Measurements from ENCODE around the gene IRX6. TPM values are rescaled to one million over a fixed set of nuclear protein-coding genes. Genes with fewer than 3 reads are reported as not detected.

Gene IRX6
- polyA plus RNA-seq, 1 donor (not counting 4 experiments of a cell fraction or from before 2014, with no cell fraction given), result not detected

- no peaks in the 10 kb centered on the region for H4K20me1 ChIP-seq (ENCODE audit: control insufficient read depth, extremely low read depth, insufficient read depth, low read length)
- no peaks in the 10 kb centered on the region for H3K36me3 ChIP-seq (ENCODE audit: control insufficient read depth in 2 of 2, extremely low read depth in 1 of 2, insufficient read depth in 2 of 2, low read length in 2 of 2)
- FAIRE-seq (no peak), DNase-seq (ENCODE audit: low read depth, low spot score) (no peak)
- no peak for TF ChIP-seq CTCF (optimal IDR thresholded peaks at IDR 0.05 in 1 of 3, IDR thresholded peaks at IDR 0.05 in 1 of 3, conservative IDR thresholded peaks at IDR 0.05 in 1 of 3; ENCODE audit: extremely low read depth in 1 of 3, insufficient read depth in 2 of 3, low read length in 3 of 3)
- no peak for TF ChIP-seq EZH2 (IDR thresholded peaks at IDR 0.05; ENCODE audit: low read length)
- no peak overlapping the region for H3K4me2 ChIP-seq (ENCODE audit: control insufficient read depth, extremely low read depth, insufficient read depth, low read depth, low read length)
- peaks cover 6% of the 10 kb centered on the region for H3K27me3 ChIP-seq (ENCODE audit: control insufficient read depth, extremely low read depth, insufficient read depth, low read length)
- no peak overlapping the region for H3K27ac ChIP-seq (ENCODE audit: control insufficient read depth, insufficient read depth, low read length)
- no peaks in the 10 kb centered on the region for H3K9me1 ChIP-seq (ENCODE audit: control insufficient read depth, extremely low read depth, insufficient read depth, low read length)
- no peak overlapping the region for H3K4me3 ChIP-seq (ENCODE audit: control insufficient read depth in 2 of 3, extremely low read depth in 1 of 3, insufficient read depth in 2 of 3, low read depth in 1 of 3, low read length in 3 of 3)
- no peaks in the 10 kb centered on the region for H3K9me3 ChIP-seq (ENCODE audit: control insufficient read depth, low read depth, low read length)
- H3K9ac ChIP-seq (ENCODE audit: control insufficient read depth, extremely low read depth, insufficient read depth, low read length), result no peak overlapping the region
- no peaks in the 10 kb centered on the region for H3K79me2 ChIP-seq (ENCODE audit: control insufficient read depth, insufficient read depth, low read length)
- no peaks in the 10 kb centered on the region for H3K4me1 ChIP-seq (ENCODE audit: control insufficient read depth, extremely low read depth, insufficient read depth, low read length)
- H2AFZ ChIP-seq (ENCODE audit: control insufficient read depth, low read length), result no peak overlapping the region
- dilution Hi-C loops (cut with MboI; ENCODE audit: extremely low pct_ligation_motif_present, low sequenced_read_pairs), result no loop called here
Observed at GRCh38 chr16:55330781-55331647, 7.0 kb downstream of the IRX6 start.

- H3K4me1 ChIP-seq (ENCODE audit: control insufficient read depth, extremely low read depth, insufficient read depth, low read length), result no peaks in the 10 kb centered on the region
- H3K36me3 ChIP-seq (ENCODE audit: control insufficient read depth in 2 of 2, extremely low read depth in 1 of 2, insufficient read depth in 2 of 2, low read length in 2 of 2), result no peaks in the 10 kb centered on the region
- no peak overlapping the region for H3K9ac ChIP-seq (ENCODE audit: control insufficient read depth, extremely low read depth, insufficient read depth, low read length)
- dilution Hi-C loops (cut with MboI; ENCODE audit: extremely low pct_ligation_motif_present, low sequenced_read_pairs), result no loop called here
- H3K9me1 ChIP-seq (ENCODE audit: control insufficient read depth, extremely low read depth, insufficient read depth, low read length), result no peaks in the 10 kb centered on the region
- peaks cover 6% of the 10 kb centered on the region for H3K27me3 ChIP-seq (ENCODE audit: control insufficient read depth, extremely low read depth, insufficient read depth, low read length)
- no peak overlapping the region for H3K4me3 ChIP-seq (ENCODE audit: control insufficient read depth in 2 of 3, extremely low read depth in 1 of 3, insufficient read depth in 2 of 3, low read depth in 1 of 3, low read length in 3 of 3)
- TF ChIP-seq CTCF (optimal IDR thresholded peaks at IDR 0.05 in 1 of 3, IDR thresholded peaks at IDR 0.05 in 1 of 3, conservative IDR thresholded peaks at IDR 0.05 in 1 of 3; ENCODE audit: extremely low read depth in 1 of 3, insufficient read depth in 2 of 3, low read length in 3 of 3), result no peak
- TF ChIP-seq EZH2 (IDR thresholded peaks at IDR 0.05; ENCODE audit: low read length), result no peak
- no peaks in the 10 kb centered on the region for H3K79me2 ChIP-seq (ENCODE audit: control insufficient read depth, insufficient read depth, low read length)
- no peaks in the 10 kb centered on the region for H4K20me1 ChIP-seq (ENCODE audit: control insufficient read depth, extremely low read depth, insufficient read depth, low read length)
- H3K27ac ChIP-seq (ENCODE audit: control insufficient read depth, insufficient read depth, low read length), result no peak overlapping the region
- no peaks in the 10 kb centered on the region for H3K9me3 ChIP-seq (ENCODE audit: control insufficient read depth, low read depth, low read length)
- DNase-seq (ENCODE audit: low read depth, low spot score) (no peak), FAIRE-seq (no peak)
- H2AFZ ChIP-seq (ENCODE audit: control insufficient read depth, low read length), result no peak overlapping the region
- H3K4me2 ChIP-seq (ENCODE audit: control insufficient read depth, extremely low read depth, insufficient read depth, low read depth, low read length), result no peak overlapping the region
Observed at GRCh38 chr16:55331648-55332185, 7.7 kb downstream of the IRX6 start.

Data from keratinocyte (primary cell).